NCI-H1417 (cell line): Measurements from ENCODE around the gene APLF.
"Not testable (repeated sequence)": the region's sequence is repeated elsewhere in the genome, so short reads cannot be mapped to it uniquely, and the experiment has no call there.

ENCODE experiments used
- DNase-seq, 3 experiments: peaks; one replicate each; lab custom pipeline; 2025; lab: John Stamatoyannopoulos, UW

Gene APLF

DNA sequence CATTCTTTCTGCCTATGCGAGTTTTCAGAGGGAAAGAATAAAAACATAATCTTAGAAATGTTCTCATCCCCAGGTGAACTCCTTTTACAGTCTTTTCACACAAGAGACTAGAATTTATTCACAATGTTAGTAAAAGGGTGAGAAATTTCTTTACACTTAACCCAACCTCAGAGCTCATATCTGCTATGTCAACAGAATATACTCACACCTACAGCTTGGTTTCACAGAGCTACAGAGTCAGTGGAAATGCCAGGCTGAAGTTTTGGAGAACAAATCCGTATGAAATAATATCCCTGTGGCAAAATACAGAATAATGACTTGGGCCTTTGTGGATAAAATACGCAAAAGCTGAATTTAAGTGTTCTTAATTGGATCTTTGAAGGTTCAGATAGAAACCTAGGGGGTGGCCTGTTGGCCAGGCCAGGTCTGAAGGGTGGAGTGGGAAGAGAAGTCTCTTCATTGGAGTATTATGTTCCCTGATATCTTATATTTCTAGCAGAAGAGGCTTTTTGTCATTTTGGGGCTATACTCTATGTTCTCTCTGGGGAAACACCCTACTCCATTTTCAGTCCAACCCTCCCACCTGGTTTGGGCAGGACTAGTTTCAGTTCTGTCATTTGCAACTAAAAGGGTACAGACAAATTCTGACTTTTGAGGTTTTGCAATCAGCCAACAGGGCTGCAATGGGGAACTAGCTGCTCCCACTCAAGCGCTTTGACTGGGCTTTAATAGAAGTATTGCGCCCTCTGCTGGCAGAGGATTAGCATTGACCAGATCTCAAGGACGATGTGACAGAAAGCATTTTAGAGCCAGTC lies 26.0 kb upstream of the APLF start:
- DNase-seq, result peak; percentile 75 to 95 (median 91)

DNA sequence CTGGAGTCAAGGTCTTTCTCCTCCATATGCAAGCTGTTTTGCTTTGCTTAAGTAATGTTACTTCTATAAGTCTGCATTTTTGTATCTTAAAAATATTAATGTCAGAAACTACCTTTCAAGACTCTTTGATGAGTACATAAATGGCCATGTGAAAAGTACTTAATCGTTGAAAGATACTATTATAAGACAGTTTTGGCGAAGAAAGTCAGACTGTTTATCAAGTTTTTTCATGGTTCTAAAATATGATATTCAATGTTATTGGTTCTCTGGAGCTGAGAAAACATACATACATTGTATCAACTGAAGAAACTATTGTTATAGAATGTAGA lies 25.4 kb upstream of the APLF start:
- no peak for DNase-seq

- not testable (repeated sequence) for DNase-seq
Observed at GRCh38 chr2:68446425-68446824, 21.0 kb upstream of the APLF start.

- no peak for DNase-seq
Observed at GRCh38 chr2:68447118-68447517, 20.3 kb upstream of the APLF start.

- DNase-seq, result peak in 2 of 3 experiments; percentile 31 to 70
Observed at GRCh38 chr2:68448671-68449653, 18.4 kb upstream of the APLF start.

GRCh38 chr2:68452158-68452900 lies 15.1 kb upstream of the APLF start:
- peak in 2 of 3 experiments; percentile 24 to 74 for DNase-seq

DNA sequence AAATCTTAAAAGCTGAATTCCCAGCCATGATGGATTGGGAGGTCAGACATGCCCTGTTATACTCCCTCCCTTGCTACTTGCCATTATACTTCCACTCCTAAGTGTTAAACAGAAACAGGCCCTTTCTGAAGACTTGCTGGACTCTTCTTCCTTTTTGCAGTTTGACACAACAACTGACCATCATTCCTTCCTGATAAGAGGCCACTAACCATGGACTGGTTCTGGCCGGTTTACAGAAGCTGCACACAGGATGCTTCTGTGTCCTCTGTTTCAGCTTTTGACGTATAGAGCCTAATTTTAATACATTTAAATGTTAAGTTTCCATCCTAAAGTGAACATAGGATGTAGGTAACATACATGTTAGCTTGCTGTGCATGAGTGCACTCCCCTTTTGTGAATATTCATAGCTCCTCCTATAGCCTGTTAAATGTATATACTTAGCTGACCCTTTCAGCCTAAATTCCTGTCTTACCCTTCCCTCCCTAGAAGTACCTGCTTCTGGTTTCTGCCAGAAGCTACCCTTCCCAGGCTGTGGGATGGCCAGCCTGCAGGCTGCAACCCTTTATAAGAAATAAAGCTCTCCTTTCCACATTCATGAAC lies 13.5 kb upstream of the APLF start:
- no peak for DNase-seq

DNA sequence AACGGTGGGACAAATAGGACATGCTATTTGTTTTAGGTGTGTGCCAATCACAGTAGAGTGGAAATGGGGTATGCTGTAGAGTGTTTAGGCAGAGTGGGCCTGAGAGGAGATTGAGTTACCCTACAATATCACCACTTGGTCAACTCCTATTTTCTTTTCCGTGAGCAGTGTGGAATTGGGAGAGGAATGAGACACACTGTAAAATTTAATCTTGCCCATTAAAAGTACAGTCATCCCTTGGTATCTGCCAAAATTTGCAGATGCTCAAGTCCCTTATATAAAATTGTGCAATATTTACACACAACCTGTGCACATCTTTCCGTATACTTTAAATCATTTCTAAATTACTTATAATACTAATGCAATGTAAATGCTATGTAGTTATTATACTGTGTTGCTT lies 12.7 kb upstream of the APLF start:
- no peak for DNase-seq

GRCh38 chr2:68456198-68456597 lies 11.2 kb upstream of the APLF start:
- no peak for DNase-seq

DNA sequence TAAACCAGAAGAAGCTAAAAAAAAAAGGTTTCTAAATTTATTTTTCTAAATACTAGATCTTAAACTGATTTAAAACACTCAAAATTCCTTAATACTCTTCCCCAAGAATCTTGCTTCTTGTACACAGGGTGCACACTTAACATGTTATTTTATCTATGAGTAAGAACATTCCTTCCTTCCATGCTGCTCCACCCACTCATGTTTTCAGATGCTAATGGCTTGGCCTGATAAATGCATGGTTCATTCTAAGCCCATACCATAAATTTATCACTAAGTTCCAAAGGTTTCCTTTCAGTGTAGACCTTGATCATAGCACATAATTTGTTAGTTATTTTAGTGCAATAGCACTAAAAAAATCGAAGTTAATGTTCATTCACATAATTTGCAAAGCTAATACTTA lies 8.4 kb upstream of the APLF start:
- DNase-seq, result no peak

- peak in 2 of 3 experiments; percentile 69 to 82 for DNase-seq
Observed at GRCh38 chr2:68463287-68463877, 4.0 kb upstream of the APLF start.

DNA sequence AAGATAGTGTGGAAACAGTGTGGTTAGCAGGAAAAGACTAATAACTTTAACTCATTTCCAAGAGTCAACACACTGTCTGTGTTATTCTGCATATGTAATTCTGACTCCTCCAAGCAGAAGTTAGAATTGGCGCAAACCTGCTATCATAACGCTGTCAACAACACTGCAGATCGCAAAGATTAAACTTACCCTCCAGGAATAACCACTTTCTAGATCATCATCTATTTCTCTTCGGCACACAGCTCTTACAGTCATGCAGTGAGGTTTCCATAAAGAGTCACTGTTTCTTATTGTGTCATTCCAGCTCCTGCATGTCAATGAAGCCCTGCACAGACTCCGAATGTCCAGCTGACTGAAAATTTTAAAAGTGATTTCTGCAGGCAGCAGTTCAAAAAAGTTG lies 2.7 kb upstream of the APLF start:
- no peak for DNase-seq

- no peak for DNase-seq
Observed at GRCh38 chr2:68465081-68465916, 2.1 kb upstream of the APLF start.

GRCh38 chr2:68466361-68466777 lies 1.0 kb upstream of the APLF start:
- peak in 1 of 3 experiments; percentile 50 for DNase-seq

GRCh38 chr2:68466778-68467076 lies 658 bp upstream of the APLF start:
- DNase-seq, result no peak

GRCh38 chr2:68468801-68469200 lies 1.4 kb downstream of the APLF start:
- DNase-seq, result no peak

GRCh38 chr2:68469935-68470334 lies 2.5 kb downstream of the APLF start:
- peak in 1 of 3 experiments; percentile 28 for DNase-seq

GRCh38 chr2:68471385-68471784 lies 4.0 kb downstream of the APLF start:
- DNase-seq, result no peak

- no peak for DNase-seq
Observed at GRCh38 chr2:68472796-68473414, 5.5 kb downstream of the APLF start.

DNA sequence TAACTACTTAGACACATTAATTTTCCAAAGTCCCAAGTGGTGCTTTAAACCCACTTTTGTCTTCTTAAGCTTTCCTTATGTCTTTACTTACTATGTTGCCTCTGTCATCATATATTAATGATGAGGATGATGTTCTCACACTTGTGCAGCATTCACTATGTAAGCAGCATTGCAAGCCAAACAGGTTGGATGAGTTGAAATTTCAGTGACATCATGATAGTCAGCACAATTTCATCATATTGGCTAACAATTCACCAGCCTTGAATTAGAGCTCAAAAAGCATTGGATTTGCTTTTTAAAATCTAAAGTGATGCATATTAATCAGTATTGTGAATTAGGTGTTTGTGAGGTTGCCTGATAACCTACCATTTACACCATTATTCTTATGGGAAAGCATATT lies 7.7 kb downstream of the APLF start:
- DNase-seq, result no peak
